H9 (cell line): ENCODE measurements around the gene AEN. TPM values are rescaled to one million over a fixed set of nuclear protein-coding genes. Genes with fewer than 3 reads are reported as not detected.

ENCODE experiments used
- DNase-seq: peaks from one replicate; pipeline ENCODE4 v3.0.0-alpha.2; 2017
- H2AFZ ChIP-seq: one replicate; pipeline ENCODE4 v1.6.1; 2013; ENCODE audit warnings: mild to moderate bottlenecking, low read length, control low read depth, moderate library complexity
- H2AK5ac ChIP-seq: 2 replicates; pipeline ENCODE4 v1.6.1; 2013; ENCODE audit warnings: low read length, control low read depth, mixed read lengths; ENCODE audit not compliant: insufficient read length
- H2BK120ac ChIP-seq: one replicate; pipeline ENCODE4 v1.6.1; 2013; ENCODE audit warnings: low read depth, mild to moderate bottlenecking, low read length, control low read depth, inconsistent platforms; ENCODE audit not compliant: poor library complexity, severe bottlenecking
- H2BK12ac ChIP-seq: 2 replicates; pipeline ENCODE4 v1.6.1; 2013; ENCODE audit warnings: low read length, control low read depth, mixed read lengths, low read depth; ENCODE audit not compliant: insufficient read length
- H2BK15ac ChIP-seq: 2 replicates; pipeline ENCODE4 v1.6.1; 2013; ENCODE audit warnings: low read depth, low read length, control low read depth
- H2BK20ac ChIP-seq: one replicate; pipeline ENCODE4 v1.6.1; 2013; ENCODE audit warnings: low read depth, mild to moderate bottlenecking, low read length, control low read depth, inconsistent platforms; ENCODE audit not compliant: poor library complexity, severe bottlenecking
- H2BK5ac ChIP-seq: 2 replicates; pipeline ENCODE4 v1.6.1; 2013; ENCODE audit warnings: low read length, control low read depth, mixed read lengths; ENCODE audit not compliant: insufficient read length
- H3K14ac ChIP-seq: 2 replicates; pipeline ENCODE4 v1.6.1; 2013; ENCODE audit warnings: low read length, control low read depth; ENCODE audit not compliant: insufficient read depth
- H3K18ac ChIP-seq: 2 replicates; pipeline ENCODE4 v1.6.1; 2013; ENCODE audit warnings: low read depth, mild to moderate bottlenecking, mixed read lengths, low read length, control low read depth; ENCODE audit not compliant: insufficient read length
- H3K23ac ChIP-seq: 2 replicates; pipeline ENCODE4 v1.6.1; 2013; ENCODE audit warnings: low read length, control low read depth, mixed read lengths, low read depth; ENCODE audit not compliant: insufficient read length
- H3K23me2 ChIP-seq: 2 replicates; pipeline ENCODE4 v1.6.1; 2013; ENCODE audit warnings: low read depth, mild to moderate bottlenecking, mixed read lengths, low read length, control low read depth; ENCODE audit not compliant: insufficient read length, poor library complexity, severe bottlenecking
- H3K27ac ChIP-seq: 2 replicates; pipeline ENCODE4 v1.5.1; 2013; ENCODE audit warnings: low read length, control low read depth, mixed read lengths, low read depth; ENCODE audit not compliant: insufficient read length
- H3K27me3 ChIP-seq: 2 replicates; pipeline ENCODE4 v1.6.1; 2013; ENCODE audit warnings: low read length, control low read depth, inconsistent platforms; ENCODE audit not compliant: insufficient read depth
- H3K4ac ChIP-seq: 2 replicates; pipeline ENCODE4 v1.6.1; 2013; ENCODE audit warnings: low read depth, mild to moderate bottlenecking, control low read depth, inconsistent platforms, low read length, moderate library complexity
- H3K4me1 ChIP-seq: 2 replicates; pipeline ENCODE4 v1.6.1; 2013; ENCODE audit warnings: low read length, control low read depth, inconsistent platforms; ENCODE audit not compliant: insufficient read depth
- H3K4me2 ChIP-seq: 2 replicates; pipeline ENCODE4 v1.6.1; 2013; ENCODE audit warnings: low read length, control low read depth, mixed read lengths; ENCODE audit not compliant: insufficient read length, insufficient read depth
- H3K56ac ChIP-seq: 2 replicates; pipeline ENCODE4 v1.6.1; 2013; ENCODE audit warnings: low read depth, mild to moderate bottlenecking, mixed read lengths, low read length, control low read depth; ENCODE audit not compliant: insufficient read length
- H3K79me1 ChIP-seq: 2 replicates; pipeline ENCODE4 v1.6.1; 2013; ENCODE audit warnings: low read depth, mild to moderate bottlenecking, moderate library complexity, low read length, control low read depth, inconsistent platforms; ENCODE audit not compliant: insufficient read depth, poor library complexity, severe bottlenecking
- H3K79me2 ChIP-seq: 2 replicates; pipeline ENCODE4 v1.6.1; 2013; ENCODE audit warnings: low read length, control low read depth, inconsistent platforms; ENCODE audit not compliant: insufficient read depth
- H3K9ac ChIP-seq: 2 replicates; pipeline ENCODE4 v1.6.1; 2013; ENCODE audit warnings: low read length, control low read depth, mixed read lengths; ENCODE audit not compliant: insufficient read length; ENCODE audit errors: extremely low read depth
- H3K9me3 ChIP-seq: one replicate; pipeline ENCODE4 v1.6.1; 2013; ENCODE audit warnings: low read depth, low read length, inconsistent platforms; ENCODE audit not compliant: control insufficient read depth
- H3T11ph ChIP-seq: one replicate; pipeline ENCODE4 v1.6.1; 2013; ENCODE audit warnings: mild to moderate bottlenecking, low read length, control low read depth, inconsistent platforms
- H4K20me1 ChIP-seq: one replicate; pipeline ENCODE4 v1.6.1; 2013; ENCODE audit not compliant: control insufficient read depth, insufficient read length, insufficient read depth
- H4K5ac ChIP-seq: 2 replicates; pipeline ENCODE4 v1.6.1; 2013; ENCODE audit warnings: low read depth, mild to moderate bottlenecking, mixed read lengths, low read length, control low read depth; ENCODE audit not compliant: insufficient read length
- H4K8ac ChIP-seq: replicated peaks from 2 replicates; pipeline ENCODE4 v1.6.1; 2013; ENCODE audit warnings: low read length, control low read depth, mixed read lengths, low read depth; ENCODE audit not compliant: insufficient read length
- H4K91ac ChIP-seq: 2 replicates; pipeline ENCODE4 v1.6.1; 2013; ENCODE audit warnings: low read depth, mild to moderate bottlenecking, moderate library complexity, mixed read lengths, low read length, control low read depth; ENCODE audit not compliant: insufficient read length
- H3K27ac Mint-ChIP-seq, 3 experiments: 2 replicates in 2 of 3; 3 replicates in 1 of 3; pipeline ENCODE4 v1.8.0; 2020 to 2021; ENCODE audit warnings: mixed read lengths in 3 of 3, mild to moderate bottlenecking in 1 of 3, moderate library complexity in 1 of 3
- H3K27me3 Mint-ChIP-seq: 2 replicates; pipeline ENCODE4 v1.8.0; 2021; ENCODE audit warnings: low read depth, mild to moderate bottlenecking, moderate library complexity, mixed read lengths
- H3K36me3 Mint-ChIP-seq, 3 experiments: 2 replicates in 2 of 3; 3 replicates in 1 of 3; pipeline ENCODE4 v1.8.0; 2020 to 2021; ENCODE audit warnings: low read depth in 3 of 3, mixed read lengths in 3 of 3; ENCODE audit not compliant: insufficient read depth in 1 of 3
- H3K4me1 Mint-ChIP-seq, 2 experiments: 2 replicates each; pipeline ENCODE4 v1.8.0; 2020; ENCODE audit warnings: mixed read lengths in 2 of 2
- H3K4me3 Mint-ChIP-seq, 2 experiments: 2 replicates in 1 of 2; 3 replicates in 1 of 2; pipeline ENCODE4 v1.8.0; 2020 to 2021; ENCODE audit warnings: mild to moderate bottlenecking in 2 of 2, mixed read lengths in 2 of 2, moderate library complexity in 1 of 2
- H3K9me3 Mint-ChIP-seq, 2 experiments: 2 replicates in 1 of 2; 3 replicates in 1 of 2; pipeline ENCODE4 v1.8.0; 2020; ENCODE audit warnings: mild to moderate bottlenecking in 2 of 2, mixed read lengths in 2 of 2, moderate library complexity in 1 of 2
- WGBS: extraction: QIAGEN DNeasy Blood & Tissue Kit; methylation state at CpG from one replicate; pipeline ENCODE4 v1.1.7; 2013; ENCODE audit warnings: missing lambda C conversion rate, low lambda C conversion rate, mixed read lengths; ENCODE audit not compliant: insufficient read length; ENCODE audit errors: extremely low coverage; 5-methylcytosine and 5-hydroxymethylcytosine counted together
- total RNA-seq: library from RNA; stranded (reverse); gene quantifications from 2 replicates; pipeline ENCODE4 v1.2.1, GENCODE V29; 2021
- TF ChIP-seq, protein P1 (sequence below): fragments of 200-600 bp; sonication (generic); conservative IDR thresholded peaks from 3 replicates; pipeline ENCODE4 v1.8.0; 2021; ENCODE audit warnings: antibody characterized with exemption, mild to moderate bottlenecking

The AEN gene
- total RNA-seq, 1 experiment from 2014 or later: 132 TPM

DNA sequence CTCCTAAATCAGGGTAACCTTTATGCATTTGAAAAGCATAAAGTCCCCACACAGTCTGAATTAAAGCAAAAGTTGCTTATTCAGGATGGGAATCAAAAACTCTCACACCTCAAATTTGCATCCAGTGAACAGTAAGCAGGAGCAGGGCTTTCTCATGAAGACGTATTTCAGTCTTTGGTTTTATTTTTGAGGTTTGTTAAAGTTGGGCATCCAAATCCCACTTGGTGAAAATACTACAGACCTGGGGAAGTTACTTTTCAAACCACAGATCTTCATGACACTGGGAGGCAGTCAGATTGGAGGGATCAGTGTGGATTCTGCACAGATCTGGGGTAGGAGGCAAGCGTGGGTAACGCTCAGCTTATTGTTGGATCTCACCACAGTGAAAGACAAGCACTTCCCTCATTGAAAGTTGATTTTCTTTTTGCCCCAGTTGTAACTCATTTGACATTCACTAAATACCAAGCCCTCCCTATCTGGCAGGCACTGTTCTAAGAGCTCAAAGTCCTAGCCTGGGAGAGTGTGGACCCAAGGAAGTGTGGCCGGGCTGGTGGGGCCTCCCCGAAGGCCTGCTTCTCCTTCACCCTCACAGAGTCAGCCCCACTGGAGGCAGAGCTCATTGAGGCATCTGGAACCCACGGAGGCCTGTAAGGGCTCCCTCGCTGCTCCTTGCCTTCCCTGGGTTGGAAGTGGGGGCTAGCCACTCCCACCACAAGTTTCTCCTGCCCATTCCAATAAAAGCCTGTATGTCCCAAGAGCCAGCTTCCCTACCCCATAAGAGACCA, 16.9 kb downstream of the AEN start:
- H3K36me3 Mint-ChIP-seq: peaks cover 2 to 22% (median 3%) of the 10 kb centered on the region in 3 experiments; a peak in 6 of 7 replicates
- Histone ChIP-seq H3K9ac (no peak overlapping the region), H3K18ac (peak overlapping the region; percentile 61), H4K8ac (no peak overlapping the region), H3K79me2 (no peaks in the 10 kb centered on the region), H4K91ac (peak overlapping the region; percentile 58), H2BK120ac (no peak overlapping the region), H3K9me3 (no peaks in the 10 kb centered on the region), H3K79me1 (no peaks in the 10 kb centered on the region), H3K4me2 (peak overlapping the region; percentile 45), H3K23ac (no peak overlapping the region), H2BK5ac (no peak overlapping the region), H3K56ac (no peak overlapping the region), H4K20me1 (no peaks in the 10 kb centered on the region), H3K27me3 (no peaks in the 10 kb centered on the region), H3K14ac (peak overlapping the region; percentile 85; the same call in 1 of the 2 replicates), H3K23me2 (peaks cover 5% of the 10 kb centered on the region), H3T11ph (no peak overlapping the region), H2BK20ac (no peak overlapping the region), H3K27ac (peak overlapping the region; percentile 31), H2AK5ac (no peak overlapping the region), H2BK15ac (no peak overlapping the region), H2AFZ (no peak overlapping the region), H4K5ac (no peak overlapping the region), H3K4ac (peak overlapping the region; percentile 21; the same call in 1 of the 2 replicates), H3K4me1 (peaks cover 10% of the 10 kb centered on the region; the same call in 1 of the 2 replicates), H2BK12ac (peak overlapping the region; percentile 17)
- peaks cover 37 to 45% of the 10 kb centered on the region in 2 experiments for H3K4me1 Mint-ChIP-seq
- H3K27ac Mint-ChIP-seq: peak overlapping the region; percentile 79 to 90 (median 84)
- DNase-seq: no peak
- peak overlapping the region; percentile 37 to 56; a peak in 3 of 5 replicates for H3K4me3 Mint-ChIP-seq
- H3K27me3 Mint-ChIP-seq: peaks cover 4% of the 10 kb centered on the region
- H3K9me3 Mint-ChIP-seq: no peaks in the 10 kb centered on the region
- WGBS: no CpG with 5 or more reads among the region's 7 CpGs
- TF ChIP-seq, protein P1, sequence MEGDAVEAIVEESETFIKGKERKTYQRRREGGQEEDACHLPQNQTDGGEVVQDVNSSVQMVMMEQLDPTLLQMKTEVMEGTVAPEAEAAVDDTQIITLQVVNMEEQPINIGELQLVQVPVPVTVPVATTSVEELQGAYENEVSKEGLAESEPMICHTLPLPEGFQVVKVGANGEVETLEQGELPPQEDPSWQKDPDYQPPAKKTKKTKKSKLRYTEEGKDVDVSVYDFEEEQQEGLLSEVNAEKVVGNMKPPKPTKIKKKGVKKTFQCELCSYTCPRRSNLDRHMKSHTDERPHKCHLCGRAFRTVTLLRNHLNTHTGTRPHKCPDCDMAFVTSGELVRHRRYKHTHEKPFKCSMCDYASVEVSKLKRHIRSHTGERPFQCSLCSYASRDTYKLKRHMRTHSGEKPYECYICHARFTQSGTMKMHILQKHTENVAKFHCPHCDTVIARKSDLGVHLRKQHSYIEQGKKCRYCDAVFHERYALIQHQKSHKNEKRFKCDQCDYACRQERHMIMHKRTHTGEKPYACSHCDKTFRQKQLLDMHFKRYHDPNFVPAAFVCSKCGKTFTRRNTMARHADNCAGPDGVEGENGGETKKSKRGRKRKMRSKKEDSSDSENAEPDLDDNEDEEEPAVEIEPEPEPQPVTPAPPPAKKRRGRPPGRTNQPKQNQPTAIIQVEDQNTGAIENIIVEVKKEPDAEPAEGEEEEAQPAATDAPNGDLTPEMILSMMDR: no peak
